ENCODE measurements around the gene SCAF8.
"Not testable (repeated sequence)": the region's sequence is repeated elsewhere in the genome, so short reads cannot be mapped to it uniquely, and the experiment has no call there.

Gene SCAF8

GRCh38 chr6:154783229-154783628 is 50.0 kb downstream of the SCAF8 start:
- no peak for DNase-seq (ENCODE audit: low read depth, low spot score)

DNA sequence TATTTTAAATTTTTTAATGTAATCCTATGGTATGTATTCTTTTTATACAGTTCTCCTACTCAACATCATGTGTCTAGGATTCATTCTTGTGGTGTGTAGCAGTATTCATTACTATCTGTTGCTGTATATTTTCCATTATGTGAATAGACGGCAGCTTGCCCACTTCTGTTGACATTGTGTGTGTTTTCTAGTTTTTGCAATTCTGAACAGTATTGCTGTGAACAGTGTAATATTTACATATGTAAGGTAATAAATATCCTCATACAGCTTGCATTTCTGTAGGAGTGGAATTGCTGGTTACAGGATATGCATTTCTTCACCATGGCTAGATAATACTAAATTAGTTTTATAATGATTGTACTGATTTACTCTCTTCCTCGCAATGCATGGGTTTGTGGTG is 51.9 kb downstream of the SCAF8 start:
- DNase-seq (ENCODE audit: low read depth, low spot score): no peak

- DNase-seq (ENCODE audit: low read depth, low spot score): no peak
These were observed 53.1 kb downstream of the SCAF8 start for GRCh38 chr6:154786144-154786868.

DNA sequence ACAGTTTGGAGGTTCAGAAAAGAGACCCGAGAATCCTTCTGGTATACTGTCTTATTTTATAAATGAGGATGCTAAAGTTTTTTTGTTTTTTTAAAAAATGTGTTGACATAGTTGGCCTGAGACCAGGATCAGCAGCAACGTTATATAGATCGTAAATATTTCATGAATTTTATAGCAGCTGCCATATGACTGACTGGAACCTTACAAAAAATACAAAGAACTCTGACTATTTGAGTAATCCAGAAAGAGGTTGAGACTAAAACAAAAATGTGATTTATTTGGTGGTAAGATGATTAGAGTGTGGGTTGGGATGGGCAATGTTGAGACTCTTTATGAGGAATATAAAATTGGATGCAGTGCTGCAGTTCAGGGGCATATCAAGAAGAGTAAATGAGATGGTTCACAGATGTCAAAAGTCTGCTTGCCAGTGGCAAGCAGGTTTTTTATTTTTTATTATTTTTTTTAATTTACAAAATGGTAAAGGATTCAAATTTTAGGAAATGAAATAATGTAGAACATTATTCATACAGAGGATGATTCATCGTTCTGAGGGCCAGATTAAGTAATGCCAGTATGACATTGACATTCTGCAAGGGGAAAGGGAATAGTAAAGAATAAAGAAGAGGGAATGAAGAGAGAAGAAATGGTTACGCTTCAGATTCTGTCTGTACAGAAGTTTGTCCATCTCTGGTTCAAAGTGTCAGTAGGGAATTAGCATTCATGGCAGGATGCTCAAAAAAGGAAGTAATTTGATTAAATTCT is 58.5 kb downstream of the SCAF8 start:
- no peak for DNase-seq (ENCODE audit: low read depth, low spot score)

GRCh38 chr6:154792325-154792724 is 59.1 kb downstream of the SCAF8 start:
- no peak for DNase-seq (ENCODE audit: low read depth, low spot score)

DNA sequence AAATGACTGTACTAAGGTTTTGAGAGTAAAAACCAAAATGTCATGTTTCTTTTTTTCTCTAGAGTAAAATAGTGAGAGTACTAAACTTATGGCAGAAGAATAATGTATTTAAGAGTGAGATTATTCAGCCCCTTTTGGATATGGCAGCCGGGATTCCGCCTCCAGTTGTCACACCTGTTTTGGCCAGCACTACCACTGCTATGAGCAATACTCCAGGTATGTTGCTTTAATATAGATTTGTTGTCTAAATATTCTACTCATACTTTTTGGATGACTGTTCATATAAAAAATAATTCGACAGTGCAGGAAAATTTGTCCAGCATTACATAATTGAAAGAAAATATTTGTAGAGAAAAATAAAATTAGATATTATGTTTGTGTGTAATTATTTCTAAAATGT is 59.5 kb downstream of the SCAF8 start:
- no peak for DNase-seq (ENCODE audit: low read depth, low spot score)

- no peak for DNase-seq (ENCODE audit: low read depth, low spot score)
These were observed 63.3 kb downstream of the SCAF8 start for GRCh38 chr6:154796484-154796883.

GRCh38 chr6:154797857-154798256 is 64.6 kb downstream of the SCAF8 start:
- DNase-seq (ENCODE audit: low read depth, low spot score): no peak

GRCh38 chr6:154800338-154800737 is 67.1 kb downstream of the SCAF8 start:
- DNase-seq (ENCODE audit: low read depth, low spot score): no peak

GRCh38 chr6:154805288-154805911 is 72.2 kb downstream of the SCAF8 start:
- no peak for DNase-seq (ENCODE audit: low read depth, low spot score)

GRCh38 chr6:154806804-154807203 is 73.6 kb downstream of the SCAF8 start:
- DNase-seq (ENCODE audit: low read depth, low spot score): no peak

GRCh38 chr6:154811663-154812062 is 78.4 kb downstream of the SCAF8 start:
- DNase-seq (ENCODE audit: low read depth, low spot score): not testable (repeated sequence)

- no peak for DNase-seq (ENCODE audit: low read depth, low spot score)
These were observed 80.8 kb downstream of the SCAF8 start for GRCh38 chr6:154814063-154814462.

- DNase-seq (ENCODE audit: low read depth, low spot score): no peak
These were observed 83.0 kb downstream of the SCAF8 start for GRCh38 chr6:154815938-154816820.

- DNase-seq (ENCODE audit: low read depth, low spot score): no peak
These were observed 87.9 kb downstream of the SCAF8 start for GRCh38 chr6:154821099-154821498.

DNA sequence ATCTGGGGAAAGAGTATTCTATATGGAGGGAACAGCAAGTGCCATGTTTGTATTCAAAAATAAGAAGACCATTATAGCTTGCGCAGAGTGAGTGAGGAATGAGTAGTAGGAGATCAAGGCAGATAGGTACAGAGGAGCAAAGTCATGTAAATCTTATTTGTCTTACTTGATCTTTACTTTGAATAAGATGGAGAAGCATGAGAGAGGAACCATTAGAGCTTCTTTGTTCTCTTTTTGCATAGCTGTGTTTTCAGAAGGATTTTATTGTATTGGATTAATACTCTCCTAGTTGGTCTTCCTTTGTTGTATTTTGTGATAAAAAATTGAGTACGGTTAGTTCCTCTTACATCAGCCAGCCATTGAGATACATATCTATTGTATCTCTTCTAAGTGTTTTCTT is 88.4 kb downstream of the SCAF8 start:
- DNase-seq (ENCODE audit: low read depth, low spot score): no peak

DNA sequence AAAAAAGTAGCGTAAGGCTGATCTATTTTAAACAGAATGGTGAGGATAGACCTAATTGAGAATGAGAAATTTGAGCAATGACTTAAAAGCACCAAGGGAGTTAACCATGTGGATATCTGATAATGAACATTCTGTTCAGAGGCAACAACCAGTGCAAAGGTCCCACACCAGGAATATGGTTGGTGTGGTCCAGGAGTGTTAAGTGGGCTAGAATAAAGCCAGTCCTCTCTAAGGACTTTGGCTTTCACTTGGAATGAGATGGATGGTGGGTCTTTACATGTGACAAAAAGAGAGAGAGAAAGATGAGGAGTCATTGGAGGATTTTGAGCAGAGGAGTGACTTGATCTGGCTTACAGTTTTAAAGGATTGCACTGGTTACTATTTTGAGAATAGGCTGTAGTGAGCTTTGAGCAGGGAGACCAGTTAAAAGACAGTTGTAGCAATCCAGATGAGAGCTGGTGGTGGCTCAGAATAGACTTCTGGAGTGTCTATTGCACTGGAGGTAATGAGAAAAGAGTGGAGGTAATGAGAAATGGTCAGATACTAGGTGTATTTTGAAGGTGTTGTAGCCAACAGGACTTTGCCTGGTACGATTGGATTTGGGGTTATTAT is 89.8 kb downstream of the SCAF8 start:
- no peak for DNase-seq (ENCODE audit: low read depth, low spot score)

DNA sequence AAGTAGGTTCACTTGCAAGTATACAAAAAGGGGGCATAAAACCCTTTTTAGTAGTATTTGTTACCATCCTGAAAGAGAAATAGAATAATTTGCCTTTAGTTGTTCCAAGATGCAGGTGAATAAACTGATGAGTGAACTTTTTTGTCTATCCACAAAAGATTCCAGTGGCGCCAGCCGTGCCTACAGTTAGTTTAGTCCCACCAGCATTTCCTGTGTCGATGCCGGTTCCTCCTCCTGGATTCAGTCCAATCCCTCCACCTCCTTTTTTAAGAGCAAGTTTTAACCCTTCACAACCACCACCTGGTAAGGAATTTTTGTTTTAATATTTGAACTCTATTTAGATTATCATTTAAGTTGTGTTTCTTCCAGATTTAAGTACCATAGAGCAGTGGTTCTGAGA is 90.9 kb downstream of the SCAF8 start:
- DNase-seq (ENCODE audit: low read depth, low spot score): no peak

DNA sequence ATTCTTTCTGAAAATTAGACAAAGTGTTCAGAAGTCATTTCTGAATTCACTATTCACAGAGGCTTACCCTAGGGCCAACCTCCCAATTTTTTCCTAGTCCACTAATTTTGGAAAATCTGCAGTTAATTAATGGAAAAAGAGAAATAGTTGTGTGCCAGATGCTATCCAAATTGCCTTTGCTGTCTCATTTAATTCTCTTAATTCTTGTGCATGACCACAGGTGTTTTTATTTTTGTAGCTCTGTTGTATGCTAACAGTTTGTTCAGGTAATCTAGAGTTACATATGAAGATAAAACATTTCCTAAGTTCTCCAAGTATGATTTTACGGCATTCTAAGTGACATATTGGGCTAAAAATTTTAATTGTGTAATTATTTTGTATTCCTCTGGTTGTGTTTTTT is 96.8 kb downstream of the SCAF8 start:
- DNase-seq (ENCODE audit: low read depth, low spot score): no peak

DNA sequence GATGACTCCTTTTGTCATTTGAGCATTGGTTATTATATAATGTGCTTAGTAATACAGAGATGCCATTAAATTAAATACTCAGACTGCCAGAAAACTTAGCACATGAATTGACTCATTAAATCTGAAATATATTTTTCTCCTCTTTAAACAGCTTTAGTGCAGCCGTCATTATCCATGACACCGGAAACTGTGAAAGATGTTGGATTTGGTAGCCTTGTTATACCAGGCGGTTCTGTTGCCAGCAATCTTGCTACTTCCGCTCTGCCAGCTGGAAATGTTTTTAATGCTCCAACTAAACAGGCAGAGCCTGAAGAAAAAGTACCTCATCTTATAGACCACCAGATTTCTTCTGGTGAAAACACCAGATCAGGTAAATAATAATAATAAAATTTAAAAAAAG is 97.6 kb downstream of the SCAF8 start:
- DNase-seq (ENCODE audit: low read depth, low spot score): no peak

DNA sequence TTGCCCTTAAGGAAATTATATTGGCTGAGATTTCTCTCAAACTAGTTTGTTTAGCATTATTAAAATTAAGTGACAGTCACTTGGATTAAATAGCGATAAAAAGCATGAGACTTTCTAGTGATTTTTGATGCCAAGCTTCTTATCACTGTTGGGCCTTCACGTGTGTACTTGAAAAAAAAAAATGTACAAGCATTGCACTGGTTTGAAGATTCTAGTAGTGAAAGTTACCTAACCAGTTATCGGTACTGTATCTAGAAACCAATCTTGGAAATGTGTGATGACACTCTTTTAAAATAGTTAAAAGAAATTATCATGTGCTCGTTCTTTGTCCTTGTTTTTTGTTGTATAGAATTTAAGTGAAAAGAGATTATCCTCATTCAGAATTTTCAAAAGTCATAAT is 102.1 kb downstream of the SCAF8 start:
- no peak for DNase-seq (ENCODE audit: low read depth, low spot score)

Data from iPS DF 19.7 (cell line).